GM23338 (cell line): ENCODE measurements around the gene GAK. TPM values are rescaled to one million over a fixed set of nuclear protein-coding genes. Genes with fewer than 3 reads are reported as not detected.

ENCODE experiments used
- ATAC-seq: fragments of 200-7000 bp; cut with Tn5 transposase; 3 replicates; pipeline ENCODE4 v1.9.1; 2020
- DNase-seq: peaks from one replicate; pipeline ENCODE4 v3.0.0-alpha.2; 2015; ENCODE audit warnings: low spot score
- H2AFZ ChIP-seq: fragments of 200-600 bp; sonication (generic); 2 replicates; pipeline ENCODE4 v1.8.0; 2016; ENCODE audit warnings: antibody characterized with exemption, mild to moderate bottlenecking, moderate library complexity
- H3F3A ChIP-seq: fragments of 200-600 bp; sonication (generic); replicated peaks from 2 replicates; pipeline ENCODE4 v1.8.0; 2017; ENCODE audit warnings: antibody characterized with exemption, mixed run types, low read depth
- H3K27ac ChIP-seq: fragments of 200-600 bp; sonication (generic); 2 replicates; pipeline ENCODE4 v1.6.1; 2016; ENCODE audit warnings: low read depth
- H3K27me3 ChIP-seq: fragments of 200-600 bp; sonication (generic); 2 replicates; pipeline ENCODE4 v1.8.0; 2016; ENCODE audit warnings: mild to moderate bottlenecking, mixed run types, moderate library complexity; ENCODE audit not compliant: insufficient read depth
- H3K36me3 ChIP-seq: fragments of 200-600 bp; sonication (generic); 2 replicates; pipeline ENCODE4 v1.8.0; 2016; ENCODE audit warnings: mild to moderate bottlenecking; ENCODE audit not compliant: insufficient read depth
- H3K4me1 ChIP-seq: fragments of 200-600 bp; sonication (generic); 2 replicates; pipeline ENCODE4 v1.8.0; 2016; ENCODE audit warnings: mild to moderate bottlenecking, moderate library complexity; ENCODE audit not compliant: insufficient read depth
- H3K4me2 ChIP-seq: fragments of 200-600 bp; sonication (generic); 2 replicates; pipeline ENCODE4 v1.7.1; 2017; ENCODE audit warnings: mixed run types
- H3K4me3 ChIP-seq: fragments of 200-600 bp; sonication (generic); 2 replicates; pipeline ENCODE4 v1.6.1; 2016; ENCODE audit warnings: mixed run types
- H3K79me2 ChIP-seq: fragments of 200-600 bp; sonication (generic); replicated peaks from 2 replicates; pipeline ENCODE4 v1.8.0; 2017; ENCODE audit warnings: mild to moderate bottlenecking; ENCODE audit not compliant: insufficient read depth
- H3K9me2 ChIP-seq: fragments of 200-600 bp; sonication (generic); 2 replicates; pipeline ENCODE4 v1.8.0; 2017; ENCODE audit not compliant: insufficient read depth
- H4K20me1 ChIP-seq: fragments of 200-600 bp; sonication (generic); replicated peaks from 2 replicates; pipeline ENCODE4 v1.8.0; 2017; ENCODE audit warnings: mild to moderate bottlenecking; ENCODE audit not compliant: insufficient read depth
- H3K27ac Mint-ChIP-seq: 2 replicates; pipeline ENCODE4 v1.8.0; 2020; ENCODE audit warnings: inconsistent platforms, mild to moderate bottlenecking, moderate library complexity, mixed read lengths
- H3K27me3 Mint-ChIP-seq: 3 replicates; pipeline ENCODE4 v1.8.0; 2022; ENCODE audit warnings: low read depth, mild to moderate bottlenecking, moderate library complexity, mixed read lengths, inconsistent platforms; ENCODE audit not compliant: insufficient read depth, poor library complexity
- H3K36me3 Mint-ChIP-seq: 3 replicates; pipeline ENCODE4 v1.8.0; 2021; ENCODE audit warnings: low read depth, mild to moderate bottlenecking, inconsistent platforms, moderate library complexity, mixed read lengths
- H3K4me1 Mint-ChIP-seq: 3 replicates; pipeline ENCODE4 v1.8.0; 2020; ENCODE audit warnings: mild to moderate bottlenecking, inconsistent platforms, mixed read lengths
- H3K4me3 Mint-ChIP-seq: 3 replicates; pipeline ENCODE4 v1.8.0; 2021; ENCODE audit warnings: moderate library complexity, mild to moderate bottlenecking, inconsistent platforms, mixed read lengths
- H3K9me3 Mint-ChIP-seq: 3 replicates; pipeline ENCODE4 v1.8.0; 2020; ENCODE audit warnings: moderate library complexity, mild to moderate bottlenecking, inconsistent platforms, mixed read lengths
- CREB1 ChIP-seq: fragments of 250-450 bp; sonication (Bioruptor Pico); IDR thresholded peaks from 2 replicates; pipeline ENCODE4 v1.5.0; 2020; ENCODE audit warnings: low read depth, mild to moderate bottlenecking, moderate library complexity
- NANOG ChIP-seq: IDR thresholded peaks from 2 replicates; pipeline ENCODE4 v1.6.1; 2016; ENCODE audit warnings: antibody characterized with exemption, borderline replicate concordance
- POLR2AphosphoS5 ChIP-seq: IDR thresholded peaks from 2 replicates; pipeline ENCODE4 v1.6.1; 2016; ENCODE audit warnings: antibody characterized with exemption, low read depth
- ZNF114 ChIP-seq: fragments of 250-450 bp; sonication (Bioruptor Pico); IDR thresholded peaks from 2 replicates; pipeline ENCODE4 v1.5.0; 2020; ENCODE audit warnings: mild to moderate bottlenecking, moderate library complexity
- polyA plus RNA-seq: library from polyadenylated mRNA; unstranded; fragments of >200 nt; fragmentation: Nextera tagmentation; extraction: Ambion mirVana; gene quantifications from 2 replicates; pipeline ENCODE4 v1.2.1, GENCODE V29; 2016
- total RNA-seq: library from RNA; depleted of rRNA; stranded (reverse); fragments of >200 nt; shearing (Covaris generic); gene quantifications from 2 replicates; pipeline ENCODE4 v1.2.3, GENCODE V29; 2014
- TF ChIP-seq, protein P1 (sequence below), 2 experiments: fragments of 200-600 bp in 1 of 2; sonication (generic) in 1 of 2; conservative IDR thresholded peaks; 2 replicates each; pipeline versions ENCODE4 v1.5.1 to v1.6.1; 2016 to 2017; ENCODE audit warnings: antibody characterized with exemption in 2 of 2, low read depth in 2 of 2, mild to moderate bottlenecking in 2 of 2, moderate library complexity in 1 of 2
- TF ChIP-seq, protein P2 (sequence below): IDR thresholded peaks from 2 replicates; pipeline ENCODE4 v1.6.1; 2016; ENCODE audit warnings: antibody characterized with exemption

GAK gene
- total and polyA plus RNA-seq, 2 experiments from 2014 or later, result 48.5 to 124 TPM

DNA sequence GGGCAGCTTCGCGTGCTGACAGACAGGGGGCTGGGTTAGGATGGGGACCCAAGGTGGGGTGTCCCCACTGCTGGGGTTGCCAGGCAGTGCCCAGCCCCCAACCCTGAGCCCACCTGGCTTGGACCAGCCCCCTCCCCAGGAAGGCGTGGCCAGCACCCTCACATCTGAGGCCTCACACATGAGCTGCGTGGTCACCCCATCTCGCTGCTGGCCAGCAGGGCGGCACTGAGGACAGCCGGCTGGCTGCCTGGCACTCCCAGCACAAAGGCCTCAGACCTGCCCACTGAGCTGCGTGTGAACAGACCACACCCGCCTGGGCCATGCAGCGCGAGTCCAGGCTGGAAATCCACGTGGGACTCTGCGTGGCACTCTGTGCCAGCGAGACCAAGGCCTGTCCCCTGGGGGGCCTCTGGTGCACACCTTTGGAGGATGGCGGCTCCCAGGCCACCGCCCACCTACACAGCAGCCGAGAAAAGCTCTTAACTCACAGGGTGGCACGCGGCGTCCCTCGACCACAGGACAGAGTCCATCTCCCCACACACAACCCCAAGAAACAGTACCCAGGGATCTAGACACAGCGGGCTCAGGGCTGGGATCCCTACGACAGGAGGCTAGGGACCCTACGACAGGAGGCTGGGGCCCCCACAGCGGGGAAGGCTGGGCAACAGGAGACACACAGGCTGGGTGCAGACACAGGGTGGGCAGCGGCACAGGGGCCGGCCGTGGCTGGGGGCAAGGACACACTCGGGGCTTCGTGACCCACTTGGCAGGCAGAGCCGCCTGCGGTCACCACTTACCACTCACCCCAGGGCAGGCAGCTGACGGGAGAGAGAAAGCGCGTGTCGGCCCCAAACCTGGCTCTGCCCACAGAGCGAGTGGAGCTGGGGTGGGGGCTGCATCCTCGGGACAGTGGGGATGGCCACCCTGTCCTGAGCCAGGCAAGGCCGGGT is 31.4 kb upstream of the GAK start:
- Histone ChIP-seq H3F3A (no peaks in the 10 kb centered on the region; the same call in 1 of the 2 replicates), H2AFZ (no peak overlapping the region), H3K4me2 (no peak overlapping the region), H3K9me2 (no peaks in the 10 kb centered on the region), H3K4me3 (no peak overlapping the region), H4K20me1 (no peaks in the 10 kb centered on the region; the same call in 1 of the 2 replicates), H3K27me3 (peaks cover 10% of the 10 kb centered on the region; the same call in 1 of the 2 replicates), H3K27ac (no peak overlapping the region), H3K79me2 (no peaks in the 10 kb centered on the region), H3K36me3 (no peaks in the 10 kb centered on the region), H3K4me1 (no peaks in the 10 kb centered on the region)
- Mint-ChIP-seq H3K4me3 (no peak overlapping the region), H3K4me1 (no peaks in the 10 kb centered on the region), H3K27me3 (peaks cover 9% of the 10 kb centered on the region), H3K27ac (no peak overlapping the region), H3K36me3 (no peaks in the 10 kb centered on the region), H3K9me3 (no peaks in the 10 kb centered on the region)
- ATAC-seq (no peak), DNase-seq (no peak)
- no peak for TF ChIP-seq POLR2AphosphoS5
- TF ChIP-seq, protein P1, sequence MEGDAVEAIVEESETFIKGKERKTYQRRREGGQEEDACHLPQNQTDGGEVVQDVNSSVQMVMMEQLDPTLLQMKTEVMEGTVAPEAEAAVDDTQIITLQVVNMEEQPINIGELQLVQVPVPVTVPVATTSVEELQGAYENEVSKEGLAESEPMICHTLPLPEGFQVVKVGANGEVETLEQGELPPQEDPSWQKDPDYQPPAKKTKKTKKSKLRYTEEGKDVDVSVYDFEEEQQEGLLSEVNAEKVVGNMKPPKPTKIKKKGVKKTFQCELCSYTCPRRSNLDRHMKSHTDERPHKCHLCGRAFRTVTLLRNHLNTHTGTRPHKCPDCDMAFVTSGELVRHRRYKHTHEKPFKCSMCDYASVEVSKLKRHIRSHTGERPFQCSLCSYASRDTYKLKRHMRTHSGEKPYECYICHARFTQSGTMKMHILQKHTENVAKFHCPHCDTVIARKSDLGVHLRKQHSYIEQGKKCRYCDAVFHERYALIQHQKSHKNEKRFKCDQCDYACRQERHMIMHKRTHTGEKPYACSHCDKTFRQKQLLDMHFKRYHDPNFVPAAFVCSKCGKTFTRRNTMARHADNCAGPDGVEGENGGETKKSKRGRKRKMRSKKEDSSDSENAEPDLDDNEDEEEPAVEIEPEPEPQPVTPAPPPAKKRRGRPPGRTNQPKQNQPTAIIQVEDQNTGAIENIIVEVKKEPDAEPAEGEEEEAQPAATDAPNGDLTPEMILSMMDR (conservative IDR thresholded peaks at IDR 0.05; ENCODE audit: low read depth in 2 of 2), result 0 out of 4 replicates have a peak, but pooled peaks of 1 of the 2 experiments have one; percentile 2
- no peak for TF ChIP-seq NANOG

GRCh38 chr4:962231-963208 is 30.4 kb upstream of the GAK start:
- H3K79me2 ChIP-seq, result no peaks in the 10 kb centered on the region
- Mint-ChIP-seq H3K27me3 (peaks cover 8% of the 10 kb centered on the region), H3K27ac (no peak overlapping the region), H3K4me1 (no peaks in the 10 kb centered on the region), H3K4me3 (no peak overlapping the region), H3K9me3 (no peaks in the 10 kb centered on the region), H3K36me3 (no peaks in the 10 kb centered on the region)
- peaks cover 2% of the 10 kb centered on the region; the same call in 1 of the 2 replicates for H3K27me3 ChIP-seq
- H3K4me1 ChIP-seq, result no peaks in the 10 kb centered on the region
- no peak overlapping the region for H2AFZ ChIP-seq
- DNase-seq, result no peak
- no peaks in the 10 kb centered on the region for H3F3A ChIP-seq
- no peaks in the 10 kb centered on the region; the same call in 1 of the 2 replicates for H4K20me1 ChIP-seq
- H3K36me3 ChIP-seq, result no peaks in the 10 kb centered on the region
- ATAC-seq, result peak; percentile 15
- no peak overlapping the region for H3K4me3 ChIP-seq
- H3K9me2 ChIP-seq, result no peaks in the 10 kb centered on the region
- TF ChIP-seq, protein P2, sequence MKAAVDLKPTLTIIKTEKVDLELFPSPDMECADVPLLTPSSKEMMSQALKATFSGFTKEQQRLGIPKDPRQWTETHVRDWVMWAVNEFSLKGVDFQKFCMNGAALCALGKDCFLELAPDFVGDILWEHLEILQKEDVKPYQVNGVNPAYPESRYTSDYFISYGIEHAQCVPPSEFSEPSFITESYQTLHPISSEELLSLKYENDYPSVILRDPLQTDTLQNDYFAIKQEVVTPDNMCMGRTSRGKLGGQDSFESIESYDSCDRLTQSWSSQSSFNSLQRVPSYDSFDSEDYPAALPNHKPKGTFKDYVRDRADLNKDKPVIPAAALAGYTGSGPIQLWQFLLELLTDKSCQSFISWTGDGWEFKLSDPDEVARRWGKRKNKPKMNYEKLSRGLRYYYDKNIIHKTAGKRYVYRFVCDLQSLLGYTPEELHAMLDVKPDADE, result no peak
- TF ChIP-seq POLR2AphosphoS5 (no peak), ZNF114 (CRISPR knock-in tag) (no peak), CREB1 (CRISPR knock-in tag) (no peak)
- TF ChIP-seq, protein P1 (conservative IDR thresholded peaks at IDR 0.05; ENCODE audit: low read depth in 2 of 2), result peak in 1 of 2 experiments; percentile 53; a peak in 2 of 4 replicates
- H3K4me2 ChIP-seq, result no peak overlapping the region
- H3K27ac ChIP-seq, result no peak overlapping the region
